HCT116 (cell line): ENCODE measurements around the gene MTERF4. TPM values are rescaled to one million over a fixed set of nuclear protein-coding genes. Genes with fewer than 3 reads are reported as not detected.

Source experiments
- ATAC-seq: fragments of 200-7000 bp; cut with Tn5 transposase; 2 replicates; pipeline ENCODE4 v1.9.1; 2020; ENCODE audit warnings: mild to moderate bottlenecking, moderate library complexity
- BruUV-seq: library from RNA; stranded (reverse); fragments of 400-500 nt; replicated peaks from 2 replicates; lab custom pipeline; 2021; lab: Mats Ljungman, UMichigan
- CTCF ChIA-PET: fragments of 300-600 bp; sonication (Branson Sonifier 250); formaldehyde crosslinking; loops from one replicate; lab custom pipeline; 2021; ENCODE audit warnings: antibody characterized with exemption; lab: Charles Lee
- POLR2A ChIA-PET: fragments of 300-600, 350-600 bp; sonication (Branson Sonifier 250); formaldehyde crosslinking; loops from one replicate; lab custom pipeline; 2021; ENCODE audit warnings: antibody characterized with exemption; lab: Charles Lee
- RAD21 ChIA-PET, 2 experiments: fragments of 300-600 bp; sonication (Branson Sonifier 250); formaldehyde crosslinking; loops; one replicate each; lab custom pipeline; 2023; ENCODE audit warnings: low total read pairs in 2 of 2; ENCODE audit not compliant: uncharacterized antibody in 2 of 2, unreplicated experiment in 2 of 2, low non-redundant PET in 1 of 2; lab: Charles Lee
- DNase-seq: peaks from one replicate; pipeline ENCODE4 v3.0.0-alpha.2; 2010; ENCODE audit warnings: low read depth, low spot score
- H2AFZ ChIP-seq: fragments of 200-600 bp; shearing (Covaris generic), sonication (generic); 2 replicates; pipeline ENCODE4 v1.6.1; 2017; ENCODE audit warnings: low read depth, mixed run types, mixed read lengths, antibody characterized with exemption, low read length; ENCODE audit not compliant: poor library complexity, severe bottlenecking
- H3K27ac ChIP-seq: 2 replicates; pipeline ENCODE4 v1.5.1; 2012; ENCODE audit warnings: low read depth, low read length
- H3K27me3 ChIP-seq: fragments of 200-600 bp; sonication (generic); 2 replicates; pipeline ENCODE4 v1.6.1; 2016; ENCODE audit warnings: mixed run types, low read length, mixed read lengths; ENCODE audit not compliant: insufficient read depth
- H3K36me3 ChIP-seq, 2 experiments: fragments of 200-500 bp in 1 of 2; fragments of 200-600 bp in 1 of 2; sonication (Bioruptor generic) in 1 of 2; sonication (generic) in 1 of 2; 2 replicates each; pipeline versions ENCODE4 v1.5.1 to v1.6.1; 2014 to 2016; ENCODE audit warnings: low read length in 2 of 2, inconsistent platforms in 1 of 2, mixed read lengths in 1 of 2, mixed run types in 1 of 2; ENCODE audit not compliant: insufficient read depth in 2 of 2, control insufficient read depth in 1 of 2
- H3K4me1 ChIP-seq, 2 experiments: fragments of 200-600 bp in 1 of 2; sonication (generic) in 1 of 2; 2 replicates each; pipeline versions ENCODE4 v1.5.1 to v1.6.1; 2012 to 2017; ENCODE audit warnings: low read length in 2 of 2, inconsistent platforms in 1 of 2, mild to moderate bottlenecking in 1 of 2, mixed read lengths in 1 of 2, mixed run types in 1 of 2, moderate library complexity in 1 of 2; ENCODE audit not compliant: insufficient read depth in 2 of 2, control insufficient read depth in 1 of 2
- H3K4me2 ChIP-seq: fragments of 200-600 bp; sonication (generic); 2 replicates; pipeline ENCODE4 v1.6.1; 2017; ENCODE audit warnings: mixed run types, low read length, mixed read lengths
- H3K4me3 ChIP-seq, 2 experiments: fragments of 200-600 bp in 1 of 2; sonication (generic) in 1 of 2; replicated peaks in 1 of 2; 2 replicates each; pipeline ENCODE4 v1.5.1; 2011 to 2016; ENCODE audit warnings: low read length in 2 of 2, control low read depth in 1 of 2, low read depth in 1 of 2, mild to moderate bottlenecking in 1 of 2, mixed read lengths in 1 of 2, mixed run types in 1 of 2
- H3K79me2 ChIP-seq: fragments of 200-600 bp; sonication (generic); 2 replicates; pipeline ENCODE4 v1.6.1; 2017; ENCODE audit warnings: mild to moderate bottlenecking, mixed run types, low read length, moderate library complexity, mixed read lengths; ENCODE audit not compliant: insufficient read depth
- H3K9ac ChIP-seq: fragments of 200-600 bp; sonication (generic); 2 replicates; pipeline ENCODE4 v1.6.1; 2016; ENCODE audit warnings: low read length, mixed read lengths
- H3K9me2 ChIP-seq: fragments of 200-600 bp; sonication (generic), shearing (Covaris generic); 2 replicates; pipeline ENCODE4 v1.6.1; 2017; ENCODE audit warnings: mixed run types, mild to moderate bottlenecking, moderate library complexity; ENCODE audit not compliant: insufficient read depth
- H3K9me3 ChIP-seq, 2 experiments: fragments of 200-500 bp in 1 of 2; fragments of 200-600 bp in 1 of 2; sonication (Bioruptor generic) in 1 of 2; sonication (generic) in 1 of 2; 2 replicates each; pipeline ENCODE4 v1.6.1; 2014 to 2017; ENCODE audit warnings: low read length in 2 of 2, mixed read lengths in 2 of 2, inconsistent platforms in 1 of 2, low read depth in 1 of 2, mild to moderate bottlenecking in 1 of 2, mixed run types in 1 of 2, moderate library complexity in 1 of 2; ENCODE audit not compliant: control insufficient read depth in 1 of 2, insufficient read depth in 1 of 2
- H4K20me1 ChIP-seq: fragments of 200-600 bp; sonication (generic), shearing (Covaris generic); 2 replicates; pipeline ENCODE4 v1.6.1; 2017; ENCODE audit warnings: mixed run types, mild to moderate bottlenecking, moderate library complexity; ENCODE audit not compliant: insufficient read depth
- ATF3 ChIP-seq: IDR thresholded peaks from 2 replicates; pipeline ENCODE4 v1.6.1; 2012
- CBX3 ChIP-seq: IDR thresholded peaks from 2 replicates; pipeline ENCODE4 v1.6.1; 2012; ENCODE audit warnings: low read depth
- CEBPB ChIP-seq: IDR thresholded peaks from 2 replicates; pipeline ENCODE4 v1.6.1; 2012; ENCODE audit warnings: low read depth
- EGR1 ChIP-seq: IDR thresholded peaks from 2 replicates; pipeline ENCODE4 v1.6.1; 2012; ENCODE audit warnings: low read depth
- ELF1 ChIP-seq: IDR thresholded peaks from 2 replicates; pipeline ENCODE4 v1.6.1; 2012; ENCODE audit warnings: low read depth, borderline replicate concordance
- EZH2 ChIP-seq: fragments of 200-600 bp; sonication (generic); IDR thresholded peaks from 2 replicates; pipeline ENCODE4 v1.6.1; 2017; ENCODE audit warnings: antibody characterized with exemption, mixed run types
- EZH2phosphoT487 ChIP-seq: fragments of 200-600 bp; IDR thresholded peaks from 2 replicates; pipeline ENCODE4 v1.6.1; 2018; ENCODE audit warnings: antibody characterized with exemption, borderline replicate concordance
- FOSL1 ChIP-seq: IDR thresholded peaks from 2 replicates; pipeline ENCODE4 v1.6.1; 2012; ENCODE audit warnings: low read depth
- JUND ChIP-seq: IDR thresholded peaks from 2 replicates; pipeline ENCODE4 v1.6.1; 2012
- POLR2A ChIP-seq: IDR thresholded peaks from 2 replicates; pipeline ENCODE4 v1.7.0; 2011; ENCODE audit warnings: borderline replicate concordance; ENCODE audit not compliant: insufficient read depth, insufficient read length; ENCODE audit errors: extremely low read depth
- POLR2AphosphoS5 ChIP-seq: IDR thresholded peaks from 2 replicates; pipeline ENCODE4 v1.6.1; 2011; ENCODE audit warnings: mild to moderate bottlenecking, low read depth, low read length, moderate library complexity
- RAD21 ChIP-seq: IDR thresholded peaks from 2 replicates; pipeline ENCODE4 v1.6.1; 2012; ENCODE audit warnings: low read depth, mild to moderate bottlenecking
- REST ChIP-seq: IDR thresholded peaks from 2 replicates; pipeline ENCODE4 v1.6.1; 2012; ENCODE audit warnings: low read depth
- SIN3A ChIP-seq: IDR thresholded peaks from 2 replicates; pipeline ENCODE4 v1.6.1; 2012; ENCODE audit warnings: low read depth
- SP1 ChIP-seq: IDR thresholded peaks from 2 replicates; pipeline ENCODE4 v1.6.1; 2012; ENCODE audit warnings: low read depth
- SRF ChIP-seq: IDR thresholded peaks from 2 replicates; pipeline ENCODE4 v1.6.1; 2012; ENCODE audit warnings: low read depth
- TCF7L2 ChIP-seq: IDR thresholded peaks from 2 replicates; pipeline ENCODE4 v1.7.0; 2011; ENCODE audit warnings: borderline replicate concordance, inconsistent platforms; ENCODE audit not compliant: insufficient read depth, insufficient read length; ENCODE audit errors: extremely low read depth
- YY1 ChIP-seq: IDR thresholded peaks from 2 replicates; pipeline ENCODE4 v1.6.1; 2011; ENCODE audit warnings: low read length, low read depth, moderate library complexity, mild to moderate bottlenecking; ENCODE audit not compliant: insufficient replicate concordance; ENCODE audit errors: extremely low read depth
- ZBTB33 ChIP-seq: IDR thresholded peaks from 2 replicates; pipeline ENCODE4 v1.6.1; 2011; ENCODE audit warnings: mild to moderate bottlenecking, low read length, moderate library complexity; ENCODE audit not compliant: insufficient replicate concordance; ENCODE audit errors: extremely low read depth
- ZFX ChIP-seq: fragments of 450-650 bp; IDR thresholded peaks from 2 replicates; pipeline ENCODE4 v1.6.1; 2017
- ZNF274 ChIP-seq: fragments of 200-500 bp; sonication (Bioruptor generic); IDR thresholded peaks from 2 replicates; pipeline ENCODE4 v1.6.1; 2014; ENCODE audit warnings: mild to moderate bottlenecking, low read depth, low read length, inconsistent platforms
- intact Hi-C: fragments of 100-400 bp; cut with micrococcal nuclease; formaldehyde crosslinking; loops from 2 replicates; pipeline ENCODE4 v1.10.0; 2022
- total RNA-seq: library from RNA; stranded (reverse); gene quantifications from one replicate; pipeline ENCODE4 v1.2.1, GENCODE V29; 2021; ENCODE audit not compliant: unreplicated experiment

MTERF4 gene
- total RNA-seq, 1 experiment from 2014 or later: 25.5 TPM

GRCh38 chr2:241148891-241149674, 47.0 kb upstream of the MTERF4 start, which contains the start of gene PASK:
TSS of gene PASK (minus strand) at chr2:241149472. CDS start at chr2:241143032, 6,440 bp downstream.
- H3K79me2 ChIP-seq: peaks cover 44% of the 10 kb centered on the region
- H3K27me3 ChIP-seq: no peaks in the 10 kb centered on the region
- peak within 1 kb of the TSS; percentile 67 for H3K27ac ChIP-seq
- intact Hi-C loops: no loop called here
- POLR2A ChIA-PET: interaction anchor here (0.7 to 1.5 kb wide), 4 partner anchors 12 to 47 kb away, joined by 3 read pairs; partner anchors contain the start of gene MTERF4
- no peaks in the 10 kb centered on the region for H3K9me2 ChIP-seq
- peaks cover 11 to 22% of the 10 kb centered on the region in 2 experiments; a peak in 3 of 4 replicates for H3K4me1 ChIP-seq
- no TSS peak for BruUV-seq
- RAD21 ChIA-PET: no interaction called here
- H3K9ac ChIP-seq: peak within 1 kb of the TSS; percentile 91
- no peaks in the 10 kb centered on the region for H4K20me1 ChIP-seq
- DNase-seq: peak; percentile 95
- peak within 1 kb of the TSS; percentile 82 to 83 for H3K4me3 ChIP-seq
- CTCF ChIA-PET: interaction anchor here (0.8 to 1.7 kb wide), 3 partner anchors 166 to 309 kb away, joined by 3 to 5 read pairs (median 3); no protein-coding TSS in a partner anchor
- peak within 1 kb of the TSS; percentile 99 for H3K4me2 ChIP-seq
- H3K9me3 ChIP-seq: no peaks in the 10 kb centered on the region
- peak; percentile 88 for ATAC-seq
- peak within 1 kb of the TSS; percentile 87 for H2AFZ ChIP-seq
- peaks cover 0 to 1% of the 10 kb centered on the region in 2 experiments; a peak in 1 of 4 replicates for H3K36me3 ChIP-seq
- TF ChIP-seq ATF3 (no peak), JUND (no peak), SP1 (peak; percentile 93), FOSL1 (no peak), ZFX (peak; percentile 83), YY1 (peak; percentile 74), ELF1 (no peak), TCF7L2 (peak; percentile 95), CBX3 (no peak), ZBTB33 (no peak), EZH2phosphoT487 (no peak), SIN3A (peak; percentile 83), ZNF274 (no peak), EGR1 (peak; percentile 78), REST (no peak), RAD21 (no peak), EZH2 (no peak), POLR2A (peak; percentile 37), CEBPB (no peak), POLR2AphosphoS5 (peak; percentile 55), SRF (no peak)
